NCI-H510A treated with DMSO at 0.1 percent for 48 hours (cell line): ENCODE data around the gene CHST8.
"Not testable (repeated sequence)": the region's sequence is repeated elsewhere in the genome, so short reads cannot be mapped to it uniquely, and the experiment has no call there.

ENCODE experiments used
- DNase-seq: peaks from one replicate; lab custom pipeline; 2025; lab: John Stamatoyannopoulos, UW

Gene CHST8

GRCh38 chr19:33618363-33618762 lies 3.4 kb upstream of the CHST8 start:
- DNase-seq: not testable (repeated sequence)

GRCh38 chr19:33618884-33619283 lies 2.9 kb upstream of the CHST8 start:
- no peak for DNase-seq

GRCh38 chr19:33620611-33621010 lies 1.1 kb upstream of the CHST8 start:
- no peak for DNase-seq

- no peak for DNase-seq
Measured at GRCh38 chr19:33621065-33621785, 528 bp upstream of the CHST8 start.

GRCh38 chr19:33622505-33622808 lies 704 bp downstream of the CHST8 start:
- no peak for DNase-seq

GRCh38 chr19:33622809-33623511 lies 1.2 kb downstream of the CHST8 start:
- DNase-seq: no peak

- no peak for DNase-seq
Measured at GRCh38 chr19:33624586-33624985, 2.8 kb downstream of the CHST8 start.

- DNase-seq: no peak
Measured at GRCh38 chr19:33627526-33627925, 5.8 kb downstream of the CHST8 start.

GRCh38 chr19:33627962-33628839 lies 6.4 kb downstream of the CHST8 start:
- DNase-seq: no peak

GRCh38 chr19:33628921-33629825 lies 7.4 kb downstream of the CHST8 start:
- no peak for DNase-seq

GRCh38 chr19:33629826-33630375 lies 8.1 kb downstream of the CHST8 start:
- DNase-seq: no peak

- no peak for DNase-seq
Measured at GRCh38 chr19:33630880-33631608, 9.3 kb downstream of the CHST8 start.

GRCh38 chr19:33631609-33631973 lies 9.8 kb downstream of the CHST8 start:
- no peak for DNase-seq

GRCh38 chr19:33634361-33635091 lies 12.8 kb downstream of the CHST8 start:
- DNase-seq: no peak

- DNase-seq: no peak
Measured at GRCh38 chr19:33638167-33639034, 16.6 kb downstream of the CHST8 start.

- DNase-seq: no peak
Measured at GRCh38 chr19:33639035-33639681, 17.4 kb downstream of the CHST8 start.

- DNase-seq: no peak
Measured at GRCh38 chr19:33640773-33641172, 19.0 kb downstream of the CHST8 start.

- DNase-seq: no peak
Measured at GRCh38 chr19:33641261-33641660, 19.5 kb downstream of the CHST8 start.
